Stimulated activated naive CD4-positive, alpha-beta T cell treated with Interleukin-2 at 50 U/mL for 16 hours (primary cell): ENCODE data around the gene ZNF212.

Source experiments
- DNase-seq: peaks from one replicate; lab custom pipeline; 2025; lab: John Stamatoyannopoulos, UW

ZNF212 gene

DNA sequence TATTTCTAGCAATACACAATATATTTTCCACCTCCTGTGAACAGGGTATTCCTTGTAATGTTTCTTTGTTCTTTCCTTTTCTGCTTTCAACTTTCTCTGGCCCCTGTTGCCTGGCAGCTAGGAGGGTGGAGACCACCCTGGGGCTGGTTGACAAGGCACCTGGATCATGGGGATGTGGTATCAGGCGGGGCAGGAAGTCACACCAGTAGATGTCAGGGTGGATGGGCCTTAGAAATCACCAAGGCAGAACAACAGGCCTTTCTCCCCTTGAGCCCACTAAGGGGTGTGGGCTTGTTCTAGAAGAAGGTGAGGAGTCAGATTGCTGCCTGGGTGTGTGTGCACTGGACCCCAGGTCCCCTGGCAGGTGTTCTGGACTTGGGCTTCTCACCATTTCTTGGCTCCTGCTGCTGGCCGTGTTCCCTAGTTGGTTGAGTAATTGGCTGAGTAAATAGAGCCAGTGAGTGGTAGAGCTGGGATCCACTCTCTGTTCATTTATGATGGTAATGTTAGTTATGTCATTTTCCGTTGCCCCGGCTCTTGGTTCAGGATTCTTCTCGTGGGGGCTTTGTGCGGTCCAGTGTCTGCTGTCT lies 47.5 kb downstream of the ZNF212 start:
- DNase-seq, result no peak

DNA sequence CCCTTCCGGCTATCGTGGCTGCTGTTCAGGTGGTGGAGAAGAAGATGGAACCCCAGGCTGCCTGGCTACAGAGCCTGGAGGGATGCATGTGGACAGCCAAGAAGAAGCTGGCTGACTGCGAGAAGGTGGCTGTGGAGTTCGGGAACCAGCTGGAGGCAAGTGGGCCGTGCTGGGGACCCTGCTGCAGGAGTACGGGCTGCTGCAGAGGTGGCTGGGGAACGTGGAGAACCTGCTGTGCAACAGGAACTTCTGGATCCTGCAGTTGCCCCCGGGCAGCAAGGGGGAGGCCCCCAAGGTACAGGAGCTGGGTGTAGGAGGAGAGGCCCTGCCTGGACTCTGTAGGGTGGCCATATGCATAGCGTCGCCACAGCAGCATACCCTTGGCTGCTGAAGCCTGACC lies 48.2 kb downstream of the ZNF212 start:
- DNase-seq, result no peak

DNA sequence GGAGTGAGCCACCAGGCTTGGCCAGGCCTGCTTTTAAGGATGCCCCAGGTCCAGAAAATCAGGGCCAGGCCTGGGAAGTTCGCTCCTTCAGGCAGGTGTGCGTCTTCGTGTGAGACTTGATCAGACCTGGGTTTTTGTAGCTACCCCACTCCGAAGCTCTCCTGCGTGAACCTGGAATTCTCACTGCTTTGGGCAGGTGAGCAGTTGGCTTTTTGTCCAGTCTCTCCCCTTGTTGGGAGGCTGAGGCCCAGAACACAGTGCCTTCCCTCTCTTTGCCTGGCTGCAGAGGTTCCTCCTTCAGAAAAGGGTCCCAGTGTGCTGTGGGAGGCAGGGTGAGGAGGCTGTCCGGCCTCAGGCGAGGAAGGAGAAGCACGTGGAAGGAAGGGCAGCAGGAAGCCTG lies 49.8 kb downstream of the ZNF212 start:
- no peak for DNase-seq

DNA sequence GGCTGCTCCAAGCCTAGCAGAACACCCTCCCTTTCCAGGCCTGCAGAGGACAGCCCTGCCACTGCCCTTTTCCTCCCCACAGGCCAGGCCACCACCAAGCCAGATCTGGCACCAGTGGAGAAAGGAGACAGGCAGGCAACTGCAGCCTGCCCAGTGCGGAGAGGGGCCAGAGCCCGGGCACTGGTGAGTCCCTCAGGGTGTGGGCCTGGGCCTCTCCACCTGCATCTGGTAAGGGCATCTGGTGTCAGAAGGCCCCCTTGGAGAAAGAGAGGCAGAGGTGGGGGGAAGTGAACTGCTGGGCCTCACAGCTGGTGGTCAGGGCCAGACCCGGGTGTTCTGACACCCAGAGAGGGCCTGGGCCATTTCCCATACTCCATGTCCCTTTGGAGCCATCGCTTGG lies 50.4 kb downstream of the ZNF212 start:
- DNase-seq, result no peak

DNA sequence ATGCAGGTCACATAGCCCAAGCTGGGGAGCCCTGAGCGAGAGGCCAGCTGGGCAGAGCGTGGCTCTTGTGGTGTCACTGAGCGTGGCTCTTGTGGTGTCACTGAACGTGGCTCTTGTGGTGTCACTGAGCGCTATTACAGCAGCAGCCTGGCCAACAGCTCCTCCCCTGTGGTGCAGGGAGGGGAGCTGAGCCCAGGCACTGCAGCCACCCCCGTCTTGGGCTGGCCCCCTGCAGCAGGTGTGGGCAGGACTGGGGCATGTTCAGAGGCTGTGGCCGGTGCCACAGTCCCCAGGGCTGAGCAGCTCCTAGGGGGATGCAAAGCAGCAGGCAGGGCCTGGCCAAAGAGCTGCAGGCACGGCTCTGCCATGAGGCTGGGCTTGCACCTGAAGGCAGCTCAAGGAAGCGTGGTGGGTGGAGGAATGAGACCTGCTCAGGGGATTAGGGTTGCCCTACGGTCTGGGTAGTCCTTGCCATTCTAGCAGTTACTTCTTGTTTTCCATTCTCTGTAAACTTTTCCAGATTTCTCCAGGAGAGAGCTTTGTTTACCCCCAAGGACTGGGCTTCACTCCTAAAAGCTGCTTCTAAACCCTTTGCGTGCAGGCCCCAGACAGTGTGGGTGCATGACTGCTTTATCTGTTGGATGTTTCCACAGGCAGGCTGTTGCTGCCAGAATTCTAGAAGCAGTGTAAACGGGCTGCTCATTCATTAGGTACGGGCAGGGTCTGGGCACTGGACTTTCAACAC lies 51.8 kb downstream of the ZNF212 start:
- no peak for DNase-seq

DNA sequence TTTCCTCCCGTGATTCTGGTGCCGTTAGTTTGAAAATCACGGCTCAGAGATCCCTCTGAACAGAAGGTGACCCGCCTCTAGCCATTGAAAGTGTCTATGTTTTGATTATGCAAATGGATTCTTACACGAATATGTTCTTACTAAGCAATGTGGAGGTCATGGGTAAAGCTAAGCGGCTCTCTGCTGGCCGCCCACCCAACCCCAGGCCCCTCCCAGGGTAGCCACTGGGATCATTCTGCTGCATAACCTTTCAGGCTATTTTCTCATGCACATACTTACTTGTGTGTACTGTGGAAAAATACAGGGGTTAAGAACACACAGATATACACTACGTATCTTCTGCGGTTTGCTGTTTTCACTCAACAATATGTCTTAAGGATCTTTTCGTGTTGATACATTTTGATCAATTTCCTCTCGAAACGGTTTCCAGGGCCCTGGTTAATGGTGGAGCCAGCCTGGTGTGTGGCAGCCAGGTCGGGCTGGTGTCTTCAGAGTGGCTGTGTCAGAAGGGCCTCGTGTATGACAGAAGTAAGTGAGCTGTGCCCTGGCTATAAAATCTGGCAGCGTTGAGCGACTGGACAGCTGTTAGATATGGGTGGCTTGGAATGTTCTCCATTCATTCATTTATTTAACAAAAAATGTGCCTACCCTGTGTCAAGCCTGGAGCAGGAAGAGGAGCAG lies 52.5 kb downstream of the ZNF212 start:
- DNase-seq, result no peak

DNA sequence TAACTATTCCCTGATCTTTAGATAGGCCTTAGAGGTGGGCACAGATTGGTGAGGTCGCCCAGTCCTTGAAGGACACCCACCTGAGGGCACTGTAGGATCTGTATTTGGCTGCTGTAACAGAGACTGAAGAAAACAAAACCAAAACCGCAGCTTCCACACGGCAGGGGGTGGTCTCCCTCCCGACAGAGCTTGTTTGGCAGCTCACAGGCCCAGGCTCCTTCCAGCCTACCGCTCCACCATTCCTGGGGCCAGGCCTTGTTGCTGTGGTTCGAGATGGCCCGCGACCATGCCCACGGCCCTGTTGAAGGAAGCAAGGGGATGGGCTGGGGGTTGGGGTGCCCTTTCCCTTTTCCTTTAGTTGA lies 53.0 kb downstream of the ZNF212 start:
- DNase-seq, result no peak

DNA sequence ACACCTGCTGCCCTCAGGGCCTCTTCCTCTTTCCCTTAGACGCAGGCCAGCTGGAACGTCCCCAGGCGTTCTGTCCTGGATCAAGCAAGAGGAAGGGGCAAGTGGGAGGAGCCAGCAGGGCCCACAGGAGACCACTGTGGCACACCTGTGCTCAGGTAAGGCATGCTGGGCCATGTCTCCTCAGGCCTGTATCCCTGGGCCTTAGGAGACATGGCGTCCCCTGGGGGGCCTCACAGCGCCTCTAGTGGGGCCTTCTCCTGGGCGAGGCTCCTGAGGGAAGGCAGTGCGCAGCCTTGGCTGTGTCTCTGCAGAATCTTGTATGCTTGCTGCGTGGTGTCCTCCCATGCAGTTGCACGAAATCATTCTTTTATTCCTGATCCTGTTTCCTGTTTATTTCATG lies 53.9 kb downstream of the ZNF212 start:
- DNase-seq, result no peak

DNA sequence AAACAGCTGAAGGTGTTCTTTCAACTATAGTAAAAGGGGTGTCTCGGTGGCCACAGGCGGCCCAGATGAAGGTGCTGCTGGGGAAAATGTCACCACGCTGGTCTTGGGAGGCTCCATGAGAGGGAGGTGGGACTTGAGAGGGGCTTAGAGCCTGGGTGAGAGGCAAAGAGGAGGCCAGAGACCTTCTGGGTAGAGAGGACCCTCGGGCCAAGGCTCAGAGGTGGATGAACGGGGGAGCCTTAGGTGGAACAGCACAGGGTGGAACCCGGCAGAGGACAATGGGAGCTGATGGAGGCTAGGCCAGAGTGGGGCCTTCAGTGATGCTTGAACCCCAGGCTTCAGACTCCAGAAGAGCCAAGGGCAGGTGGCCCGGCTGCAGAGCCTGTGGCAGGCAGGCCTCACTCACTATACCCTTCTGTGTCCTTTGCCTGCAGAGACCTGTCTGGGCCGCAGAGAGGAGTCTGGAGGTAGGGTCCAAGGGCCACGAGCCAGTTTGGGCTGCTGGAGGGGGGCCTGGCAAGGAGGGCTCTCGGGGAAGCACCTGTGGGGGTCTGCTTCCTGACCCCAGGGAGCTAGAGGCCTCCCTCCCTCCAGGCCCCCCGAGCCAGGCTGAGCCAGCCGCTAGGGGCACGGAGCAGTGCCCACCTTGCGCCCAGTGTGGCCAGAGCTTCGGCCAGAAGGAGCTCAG lies 54.6 kb downstream of the ZNF212 start:
- DNase-seq, result no peak

DNA sequence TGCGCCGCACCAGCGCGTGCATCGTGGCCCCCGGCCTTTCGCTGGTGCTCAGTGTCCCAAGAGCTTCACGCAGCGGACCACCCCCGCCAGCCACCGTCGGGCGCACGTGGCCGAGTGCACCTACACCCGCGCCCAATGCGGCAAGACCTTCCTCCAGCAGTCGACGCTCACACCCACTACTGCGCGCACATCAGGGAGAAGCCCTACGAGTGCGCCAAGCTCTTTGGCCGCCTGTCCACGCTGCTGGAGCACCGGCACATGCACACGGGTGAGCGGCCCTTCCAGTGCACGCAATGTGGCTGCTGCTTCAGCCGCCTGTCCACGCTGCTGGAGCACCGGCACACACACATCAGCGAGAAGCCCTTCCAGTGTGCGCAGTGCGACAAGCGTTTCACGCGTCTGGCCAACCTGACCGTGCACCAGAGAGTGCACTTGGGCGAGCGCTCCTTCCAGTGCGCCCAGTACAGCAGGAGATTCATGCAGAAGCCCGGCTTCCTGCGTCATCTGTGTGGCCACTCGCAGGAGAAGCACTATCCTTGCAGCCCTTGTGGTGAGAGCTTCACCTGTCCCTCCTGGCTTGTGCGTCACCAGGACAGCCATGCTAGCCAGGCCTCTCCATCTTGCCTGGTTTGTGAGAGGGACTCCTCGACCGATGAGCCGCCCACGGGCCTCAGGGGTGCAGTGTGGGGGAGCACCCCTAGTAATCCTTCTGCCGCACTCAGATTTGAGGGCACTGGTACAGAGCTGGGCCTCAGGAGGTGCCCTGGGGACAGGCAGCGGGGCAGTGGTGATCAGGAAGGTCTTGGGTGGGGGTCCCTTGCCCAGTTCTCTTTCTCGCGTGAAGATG lies 55.4 kb downstream of the ZNF212 start:
- DNase-seq, result no peak

DNA sequence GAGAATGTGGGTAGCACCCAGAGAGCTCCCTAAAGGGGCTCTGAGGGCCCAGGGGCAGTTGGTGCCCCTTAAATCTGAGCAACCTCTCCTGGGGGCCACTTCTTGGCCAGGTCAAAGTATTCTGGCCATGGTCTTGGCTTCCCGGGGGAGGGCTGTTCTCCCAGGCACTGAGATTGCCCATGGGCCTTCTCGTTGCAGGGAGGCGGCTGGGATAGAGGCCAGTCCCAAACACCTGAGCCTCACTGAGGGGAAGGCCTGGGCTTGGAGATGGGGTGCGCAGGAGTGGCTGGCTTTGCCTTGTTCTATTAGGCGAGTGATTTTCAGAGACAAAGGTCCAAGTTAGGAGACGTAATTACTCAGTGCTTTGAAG lies 56.0 kb downstream of the ZNF212 start:
- DNase-seq, result no peak

DNA sequence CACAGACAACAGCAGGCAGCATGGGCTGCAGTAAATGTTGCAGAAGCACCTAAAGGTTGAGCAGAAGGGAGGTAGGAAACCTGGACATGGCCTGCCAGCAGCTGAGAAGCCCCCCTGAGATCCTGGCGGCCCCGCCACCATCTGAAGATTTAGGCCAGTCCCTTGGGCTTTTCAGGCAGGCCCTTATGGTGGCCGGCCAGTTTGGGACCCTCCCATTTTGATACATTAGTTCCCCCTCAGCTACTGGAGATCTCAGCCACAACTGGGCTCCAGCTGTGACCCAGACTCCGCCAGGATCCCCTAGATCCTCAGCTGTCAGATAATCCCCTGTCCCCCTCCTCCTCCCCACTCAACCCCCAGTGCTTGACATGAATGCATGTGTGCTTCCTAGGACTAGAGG lies 56.9 kb downstream of the ZNF212 start:
- DNase-seq, result no peak

DNA sequence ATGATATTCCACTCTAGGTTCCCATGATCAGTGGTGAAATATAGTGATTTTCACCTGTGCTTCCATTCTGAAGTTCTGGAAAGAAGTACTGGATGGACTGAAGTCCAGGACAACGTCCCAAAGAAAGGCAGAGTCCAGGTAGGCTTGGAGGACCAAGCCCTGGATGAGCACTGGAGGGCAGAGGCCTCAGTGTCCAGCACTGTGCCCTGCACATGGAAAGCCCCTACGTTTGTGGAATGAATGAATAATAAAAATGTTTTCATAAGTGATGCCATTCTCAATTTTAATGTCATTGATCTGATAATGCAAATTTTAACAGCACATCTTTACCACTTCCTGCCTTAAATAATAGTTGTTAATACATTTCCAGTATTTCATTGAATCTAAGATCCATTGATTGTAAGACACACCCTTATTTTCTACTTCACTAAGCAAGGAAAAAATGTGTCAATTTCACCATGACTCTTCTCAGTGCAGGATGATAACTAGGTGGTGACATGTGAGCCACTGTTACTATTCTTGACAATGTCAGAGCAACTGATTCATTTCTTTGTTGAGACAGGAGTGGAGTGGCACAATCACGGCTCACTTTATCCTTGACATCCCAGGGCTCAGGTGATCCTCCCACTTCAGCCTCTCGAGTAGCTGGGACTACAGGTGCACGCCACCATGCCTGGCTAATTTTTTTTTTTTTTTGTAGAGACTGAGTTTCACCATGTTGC lies 57.7 kb downstream of the ZNF212 start:
- no peak for DNase-seq

DNA sequence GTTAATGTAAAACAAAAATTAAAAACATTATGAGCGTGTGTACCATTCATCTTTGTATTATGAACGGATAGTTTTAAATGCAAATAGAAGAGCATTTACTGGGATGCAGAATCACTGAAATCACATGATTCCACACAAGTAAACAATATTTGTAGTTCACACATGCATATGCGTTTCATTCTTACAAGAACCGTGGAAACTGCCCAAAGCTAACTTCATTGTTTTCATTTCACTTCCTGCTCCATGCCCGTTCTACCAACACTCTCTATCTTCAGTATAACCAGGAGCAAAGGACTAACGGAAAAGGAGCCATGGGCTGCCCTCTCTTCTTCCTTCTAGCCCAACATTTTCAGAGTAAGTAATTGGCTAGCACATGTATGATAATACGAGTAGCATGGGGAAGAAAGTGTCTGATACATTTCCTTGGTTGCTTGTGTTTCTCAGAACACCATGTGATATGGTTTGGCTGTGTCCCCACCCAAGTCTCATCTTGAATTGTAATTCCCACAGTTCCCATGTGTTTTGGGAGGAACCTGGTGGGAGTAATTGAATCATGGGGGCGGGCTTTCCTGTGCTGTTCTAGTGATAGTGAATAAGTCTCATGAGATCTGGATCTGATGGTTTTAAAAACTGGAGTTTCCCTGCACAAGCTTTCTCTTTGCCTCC lies 61.3 kb downstream of the ZNF212 start:
- no peak for DNase-seq

DNA sequence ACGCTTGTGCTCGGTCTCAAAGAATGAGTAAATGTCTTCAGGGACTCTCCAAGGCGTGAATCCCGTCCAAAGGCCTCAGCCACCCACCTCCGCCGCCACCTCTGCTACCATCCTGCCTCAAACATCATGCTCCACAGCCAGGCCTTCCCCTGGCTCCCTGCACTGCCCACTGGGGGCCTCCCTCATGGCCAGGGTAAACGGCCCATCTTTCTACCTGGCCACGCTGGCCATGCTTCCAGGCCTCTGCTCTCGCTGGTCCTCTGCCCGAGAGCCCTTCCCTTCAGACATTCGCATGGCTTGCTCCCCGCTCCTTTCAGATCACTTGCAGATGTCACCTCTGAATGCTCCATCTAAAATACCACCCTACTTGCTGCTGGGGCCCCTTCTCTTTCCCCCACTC lies 62.8 kb downstream of the ZNF212 start:
- no peak for DNase-seq

DNA sequence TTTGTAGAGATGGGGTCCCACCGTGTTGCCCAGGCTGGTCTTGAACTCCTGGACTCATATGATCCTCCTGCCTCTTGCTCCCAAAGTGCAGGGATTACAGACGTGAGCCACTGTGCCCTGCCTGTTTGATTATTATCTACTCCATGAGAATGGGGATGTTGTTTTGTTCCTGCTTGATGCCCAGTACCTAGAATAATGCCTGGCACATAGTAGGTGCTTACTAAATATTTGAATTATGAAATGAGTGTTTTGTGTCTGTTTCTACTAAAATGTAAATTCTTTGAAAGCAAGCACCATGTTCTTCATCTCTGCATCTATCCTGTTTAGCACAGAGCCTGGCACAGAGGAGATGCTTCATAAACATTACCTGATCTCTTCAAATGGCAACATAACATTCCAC lies 63.4 kb downstream of the ZNF212 start:
- DNase-seq, result no peak

DNA sequence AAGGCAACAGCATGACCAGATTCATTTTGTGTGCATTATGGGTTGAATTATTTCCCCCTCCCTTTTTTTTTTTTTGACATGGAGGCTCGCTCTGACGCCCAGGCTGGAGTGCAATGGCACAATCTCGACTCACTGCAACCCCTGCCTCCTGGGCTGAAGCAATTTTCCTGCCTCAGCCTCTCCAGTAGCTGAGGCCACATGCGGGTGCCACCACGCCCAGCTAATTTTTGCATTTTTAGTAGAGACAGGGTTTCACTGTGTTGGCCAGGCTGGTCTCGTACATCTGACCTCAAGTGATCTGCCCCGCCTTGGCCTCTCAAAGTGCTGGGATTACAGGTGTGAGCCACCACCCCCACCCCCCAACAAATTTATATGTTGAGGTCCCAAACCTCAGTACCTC lies 64.6 kb downstream of the ZNF212 start:
- no peak for DNase-seq
